H9 (cell line): ENCODE data around the gene FAXDC2. TPM values are rescaled to one million over a fixed set of nuclear protein-coding genes. Genes with fewer than 3 reads are reported as not detected.

Experiments used
- DNase-seq: peaks from one replicate; pipeline ENCODE4 v3.0.0-alpha.2; 2017
- H2AFZ ChIP-seq: one replicate; pipeline ENCODE4 v1.6.1; 2013; ENCODE audit warnings: mild to moderate bottlenecking, low read length, control low read depth, moderate library complexity
- H2AK5ac ChIP-seq: 2 replicates; pipeline ENCODE4 v1.6.1; 2013; ENCODE audit warnings: low read length, control low read depth, mixed read lengths; ENCODE audit not compliant: insufficient read length
- H2BK120ac ChIP-seq: one replicate; pipeline ENCODE4 v1.6.1; 2013; ENCODE audit warnings: low read depth, mild to moderate bottlenecking, low read length, control low read depth, inconsistent platforms; ENCODE audit not compliant: poor library complexity, severe bottlenecking
- H2BK12ac ChIP-seq: 2 replicates; pipeline ENCODE4 v1.6.1; 2013; ENCODE audit warnings: low read length, control low read depth, mixed read lengths, low read depth; ENCODE audit not compliant: insufficient read length
- H2BK15ac ChIP-seq: 2 replicates; pipeline ENCODE4 v1.6.1; 2013; ENCODE audit warnings: low read depth, low read length, control low read depth
- H2BK20ac ChIP-seq: one replicate; pipeline ENCODE4 v1.6.1; 2013; ENCODE audit warnings: low read depth, mild to moderate bottlenecking, low read length, control low read depth, inconsistent platforms; ENCODE audit not compliant: poor library complexity, severe bottlenecking
- H2BK5ac ChIP-seq: 2 replicates; pipeline ENCODE4 v1.6.1; 2013; ENCODE audit warnings: low read length, control low read depth, mixed read lengths; ENCODE audit not compliant: insufficient read length
- H3K14ac ChIP-seq: 2 replicates; pipeline ENCODE4 v1.6.1; 2013; ENCODE audit warnings: low read length, control low read depth; ENCODE audit not compliant: insufficient read depth
- H3K18ac ChIP-seq: 2 replicates; pipeline ENCODE4 v1.6.1; 2013; ENCODE audit warnings: low read depth, mild to moderate bottlenecking, mixed read lengths, low read length, control low read depth; ENCODE audit not compliant: insufficient read length
- H3K23ac ChIP-seq: 2 replicates; pipeline ENCODE4 v1.6.1; 2013; ENCODE audit warnings: low read length, control low read depth, mixed read lengths, low read depth; ENCODE audit not compliant: insufficient read length
- H3K23me2 ChIP-seq: 2 replicates; pipeline ENCODE4 v1.6.1; 2013; ENCODE audit warnings: low read depth, mild to moderate bottlenecking, mixed read lengths, low read length, control low read depth; ENCODE audit not compliant: insufficient read length, poor library complexity, severe bottlenecking
- H3K27ac ChIP-seq: 2 replicates; pipeline ENCODE4 v1.5.1; 2013; ENCODE audit warnings: low read length, control low read depth, mixed read lengths, low read depth; ENCODE audit not compliant: insufficient read length
- H3K27me3 ChIP-seq: 2 replicates; pipeline ENCODE4 v1.6.1; 2013; ENCODE audit warnings: low read length, control low read depth, inconsistent platforms; ENCODE audit not compliant: insufficient read depth
- H3K4ac ChIP-seq: 2 replicates; pipeline ENCODE4 v1.6.1; 2013; ENCODE audit warnings: low read depth, mild to moderate bottlenecking, control low read depth, inconsistent platforms, low read length, moderate library complexity
- H3K4me1 ChIP-seq: 2 replicates; pipeline ENCODE4 v1.6.1; 2013; ENCODE audit warnings: low read length, control low read depth, inconsistent platforms; ENCODE audit not compliant: insufficient read depth
- H3K4me2 ChIP-seq: 2 replicates; pipeline ENCODE4 v1.6.1; 2013; ENCODE audit warnings: low read length, control low read depth, mixed read lengths; ENCODE audit not compliant: insufficient read length, insufficient read depth
- H3K56ac ChIP-seq: 2 replicates; pipeline ENCODE4 v1.6.1; 2013; ENCODE audit warnings: low read depth, mild to moderate bottlenecking, mixed read lengths, low read length, control low read depth; ENCODE audit not compliant: insufficient read length
- H3K79me1 ChIP-seq: 2 replicates; pipeline ENCODE4 v1.6.1; 2013; ENCODE audit warnings: low read depth, mild to moderate bottlenecking, moderate library complexity, low read length, control low read depth, inconsistent platforms; ENCODE audit not compliant: insufficient read depth, poor library complexity, severe bottlenecking
- H3K79me2 ChIP-seq: 2 replicates; pipeline ENCODE4 v1.6.1; 2013; ENCODE audit warnings: low read length, control low read depth, inconsistent platforms; ENCODE audit not compliant: insufficient read depth
- H3K9ac ChIP-seq: 2 replicates; pipeline ENCODE4 v1.6.1; 2013; ENCODE audit warnings: low read length, control low read depth, mixed read lengths; ENCODE audit not compliant: insufficient read length; ENCODE audit errors: extremely low read depth
- H3K9me3 ChIP-seq: one replicate; pipeline ENCODE4 v1.6.1; 2013; ENCODE audit warnings: low read depth, low read length, inconsistent platforms; ENCODE audit not compliant: control insufficient read depth
- H3T11ph ChIP-seq: one replicate; pipeline ENCODE4 v1.6.1; 2013; ENCODE audit warnings: mild to moderate bottlenecking, low read length, control low read depth, inconsistent platforms
- H4K20me1 ChIP-seq: one replicate; pipeline ENCODE4 v1.6.1; 2013; ENCODE audit not compliant: control insufficient read depth, insufficient read length, insufficient read depth
- H4K5ac ChIP-seq: 2 replicates; pipeline ENCODE4 v1.6.1; 2013; ENCODE audit warnings: low read depth, mild to moderate bottlenecking, mixed read lengths, low read length, control low read depth; ENCODE audit not compliant: insufficient read length
- H4K8ac ChIP-seq: replicated peaks from 2 replicates; pipeline ENCODE4 v1.6.1; 2013; ENCODE audit warnings: low read length, control low read depth, mixed read lengths, low read depth; ENCODE audit not compliant: insufficient read length
- H4K91ac ChIP-seq: 2 replicates; pipeline ENCODE4 v1.6.1; 2013; ENCODE audit warnings: low read depth, mild to moderate bottlenecking, moderate library complexity, mixed read lengths, low read length, control low read depth; ENCODE audit not compliant: insufficient read length
- H3K27ac Mint-ChIP-seq, 3 experiments: 2 replicates in 2 of 3; 3 replicates in 1 of 3; pipeline ENCODE4 v1.8.0; 2020 to 2021; ENCODE audit warnings: mixed read lengths in 3 of 3, mild to moderate bottlenecking in 1 of 3, moderate library complexity in 1 of 3
- H3K27me3 Mint-ChIP-seq: 2 replicates; pipeline ENCODE4 v1.8.0; 2021; ENCODE audit warnings: low read depth, mild to moderate bottlenecking, moderate library complexity, mixed read lengths
- H3K36me3 Mint-ChIP-seq, 3 experiments: 2 replicates in 2 of 3; 3 replicates in 1 of 3; pipeline ENCODE4 v1.8.0; 2020 to 2021; ENCODE audit warnings: low read depth in 3 of 3, mixed read lengths in 3 of 3; ENCODE audit not compliant: insufficient read depth in 1 of 3
- H3K4me1 Mint-ChIP-seq, 2 experiments: 2 replicates each; pipeline ENCODE4 v1.8.0; 2020; ENCODE audit warnings: mixed read lengths in 2 of 2
- H3K4me3 Mint-ChIP-seq, 2 experiments: 2 replicates in 1 of 2; 3 replicates in 1 of 2; pipeline ENCODE4 v1.8.0; 2020 to 2021; ENCODE audit warnings: mild to moderate bottlenecking in 2 of 2, mixed read lengths in 2 of 2, moderate library complexity in 1 of 2
- H3K9me3 Mint-ChIP-seq, 2 experiments: 2 replicates in 1 of 2; 3 replicates in 1 of 2; pipeline ENCODE4 v1.8.0; 2020; ENCODE audit warnings: mild to moderate bottlenecking in 2 of 2, mixed read lengths in 2 of 2, moderate library complexity in 1 of 2
- CTCF ChIP-seq: fragments of 200-600 bp; sonication (generic); conservative IDR thresholded peaks from 3 replicates; pipeline ENCODE4 v1.8.0; 2021; ENCODE audit warnings: antibody characterized with exemption, mild to moderate bottlenecking
- WGBS: extraction: QIAGEN DNeasy Blood & Tissue Kit; methylation state at CpG from one replicate; pipeline ENCODE4 v1.1.7; 2013; ENCODE audit warnings: missing lambda C conversion rate, low lambda C conversion rate, mixed read lengths; ENCODE audit not compliant: insufficient read length; ENCODE audit errors: extremely low coverage; 5-methylcytosine and 5-hydroxymethylcytosine counted together
- total RNA-seq: library from RNA; stranded (reverse); gene quantifications from 2 replicates; pipeline ENCODE4 v1.2.1, GENCODE V29; 2021

FAXDC2 gene
- total RNA-seq, 1 experiment from 2014 or later, result 3.0 TPM

GRCh38 chr5:154895606-154896561 lies 45.5 kb upstream of the FAXDC2 start:
- no peak overlapping the region for H4K5ac ChIP-seq
- H2BK120ac ChIP-seq, result no peak overlapping the region
- no peak overlapping the region for H3K56ac ChIP-seq
- no peak overlapping the region for H2AK5ac ChIP-seq
- no peak overlapping the region for H2BK12ac ChIP-seq
- H3K4me1 ChIP-seq, result no peaks in the 10 kb centered on the region
- H3K4me2 ChIP-seq, result no peak overlapping the region
- H3K79me1 ChIP-seq, result no peaks in the 10 kb centered on the region
- no peaks in the 10 kb centered on the region for H3K4me1 Mint-ChIP-seq
- no peak overlapping the region for H3K23ac ChIP-seq
- H3K79me2 ChIP-seq, result no peaks in the 10 kb centered on the region
- no peak overlapping the region for H3K14ac ChIP-seq
- H3K27me3 ChIP-seq, result no peaks in the 10 kb centered on the region
- TF ChIP-seq CTCF, result no peak
- H3K27ac ChIP-seq, result no peak overlapping the region
- no peak overlapping the region for H3K4me3 Mint-ChIP-seq
- no peak overlapping the region for H2AFZ ChIP-seq
- H2BK5ac ChIP-seq, result no peak overlapping the region
- H2BK15ac ChIP-seq, result no peak overlapping the region
- no peak overlapping the region for H3K9ac ChIP-seq
- DNase-seq, result no peak
- H3T11ph ChIP-seq, result no peak overlapping the region
- no peaks in the 10 kb centered on the region for H3K27me3 Mint-ChIP-seq
- no CpG with 5 or more reads among the region's 14 CpGs for WGBS
- no peaks in the 10 kb centered on the region for H3K9me3 ChIP-seq
- H3K18ac ChIP-seq, result no peak overlapping the region
- H2BK20ac ChIP-seq, result no peak overlapping the region
- peak overlapping the region in 2 of 3 experiments; percentile 19 to 24; a peak in 1 of 7 replicates for H3K27ac Mint-ChIP-seq
- no peaks in the 10 kb centered on the region for H3K23me2 ChIP-seq
- no peak overlapping the region for H4K91ac ChIP-seq
- no peak overlapping the region for H3K4ac ChIP-seq
- H3K36me3 Mint-ChIP-seq, result peaks cover 52 to 92% (median 90%) of the 10 kb centered on the region in 3 experiments; a peak in 6 of 7 replicates
- no peak overlapping the region for H4K8ac ChIP-seq
- H4K20me1 ChIP-seq, result no peaks in the 10 kb centered on the region
- no peaks in the 10 kb centered on the region for H3K9me3 Mint-ChIP-seq
